Measurements from ENCODE around the gene HS3ST5. TPM values are rescaled to one million over a fixed set of nuclear protein-coding genes. Genes with fewer than 3 reads are reported as not detected.

Gene HS3ST5
- total and polyA plus RNA-seq, 4 donors, result 0.02 to 0.18 (median 0.04) TPM; not detected in 1

DNA sequence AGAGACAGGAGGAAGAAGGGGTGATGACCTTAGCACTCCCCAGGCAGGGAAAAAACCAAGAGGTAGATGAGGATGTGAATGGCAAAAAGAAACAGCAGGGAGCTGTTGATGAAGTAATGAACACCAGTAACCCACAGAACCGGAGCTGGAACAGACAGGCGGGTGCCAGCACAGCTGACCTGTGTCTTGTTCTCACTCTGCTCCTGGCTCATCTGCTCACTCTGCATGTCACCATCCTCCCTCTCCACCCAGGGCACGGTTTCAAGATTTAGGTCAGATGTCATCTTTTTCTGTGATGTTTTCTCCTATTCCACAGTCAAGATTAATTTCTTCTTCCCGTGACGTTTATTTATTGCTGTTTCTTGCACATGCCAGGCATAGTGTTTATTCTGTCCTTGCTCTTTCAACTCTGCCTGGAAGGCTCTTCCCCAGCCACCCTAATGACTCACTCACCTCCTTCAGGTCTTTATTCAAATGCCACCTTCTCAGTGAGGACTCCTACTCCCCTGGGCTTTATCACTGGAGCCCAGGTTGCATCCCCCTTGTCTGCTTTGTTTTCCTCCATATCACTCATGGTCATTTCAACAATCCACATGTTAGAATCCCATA, 207.4 kb downstream of the HS3ST5 start:
- ATAC-seq (ENCODE audit: insufficient read depth, low FRiP score), result no peak
- WGBS, 2 donors, result 62 to 79% methylated on average over 5 of the region's 5 CpGs

DNA sequence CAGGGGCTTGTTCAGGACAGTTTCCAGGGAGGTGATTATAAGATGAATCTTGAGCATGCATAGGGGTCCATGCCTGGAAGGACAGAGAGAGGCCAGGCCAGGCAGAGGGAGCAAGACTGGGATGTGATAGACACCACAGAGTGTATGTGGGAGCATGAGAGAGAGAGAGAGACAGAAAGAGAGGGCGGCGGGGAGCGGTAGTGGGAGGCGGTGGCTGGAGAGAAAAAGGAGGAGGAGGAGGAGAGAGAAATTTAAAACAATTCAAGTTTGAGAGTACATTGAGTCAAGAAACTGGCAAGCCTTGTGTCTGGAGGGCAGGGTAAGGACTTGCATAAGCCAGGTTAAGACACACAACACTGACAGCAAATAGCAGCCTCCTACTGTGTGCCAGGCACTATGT, 209.0 kb downstream of the HS3ST5 start:
- H3K9ac ChIP-seq (ENCODE audit: insufficient read depth in 1 of 2, low read length in 2 of 2), result no peak overlapping the region
- no peak for ATAC-seq (ENCODE audit: insufficient read depth, low FRiP score)
- DNase-seq, result no peak
- no peak overlapping the region for H3K27ac ChIP-seq (ENCODE audit: low read depth in 1 of 2, low read length in 1 of 2)
- H3K27me3 ChIP-seq (ENCODE audit: control insufficient read depth in 3 of 3, insufficient read depth in 3 of 3, low read length in 2 of 3), result no peaks in the 10 kb centered on the region
- no peak overlapping the region for H3K4me3 ChIP-seq
- 81 to 99% methylated on average over 4 of the region's 4 CpGs for WGBS, 2 donors
- H3K9me3 ChIP-seq (ENCODE audit: control insufficient read depth in 4 of 4, insufficient read depth in 3 of 4, low read length in 3 of 4), result peaks cover 0 to 1% (median 0%) of the 10 kb centered on the region in 4 donors
- H3K36me3 ChIP-seq (ENCODE audit: control insufficient read depth in 4 of 4, insufficient read depth in 4 of 4, low read length in 4 of 4), result no peaks in the 10 kb centered on the region
- TF ChIP-seq CTCF (IDR thresholded peaks at IDR 0.05; ENCODE audit: control extremely low read depth, extremely low read depth), result no peak
- no peaks in the 10 kb centered on the region for H3K4me1 ChIP-seq (ENCODE audit: control insufficient read depth in 5 of 5, insufficient read depth in 5 of 5, low read length in 5 of 5)

More for the DNA sequence above, 207.4 kb downstream of the HS3ST5 start:
- no peak overlapping the region for H3K4me3 ChIP-seq
- no peak for TF ChIP-seq CTCF (IDR thresholded peaks at IDR 0.05; ENCODE audit: control extremely low read depth, extremely low read depth)
- H3K27ac ChIP-seq (ENCODE audit: low read depth in 1 of 2, low read length in 1 of 2), result no peak overlapping the region
- no peaks in the 10 kb centered on the region for H3K36me3 ChIP-seq (ENCODE audit: control insufficient read depth in 4 of 4, insufficient read depth in 4 of 4, low read length in 4 of 4)
- no peaks in the 10 kb centered on the region for H3K27me3 ChIP-seq (ENCODE audit: control insufficient read depth in 3 of 3, insufficient read depth in 3 of 3, low read length in 2 of 3)
- no peak overlapping the region for H3K9ac ChIP-seq (ENCODE audit: insufficient read depth in 1 of 2, low read length in 2 of 2)
- H3K9me3 ChIP-seq (ENCODE audit: control insufficient read depth in 4 of 4, insufficient read depth in 3 of 4, low read length in 3 of 4), result peaks cover 0 to 1% (median 0%) of the 10 kb centered on the region in 4 donors
- DNase-seq, result no peak
- H3K4me1 ChIP-seq (ENCODE audit: control insufficient read depth in 5 of 5, insufficient read depth in 5 of 5, low read length in 5 of 5), result no peaks in the 10 kb centered on the region

- no peak overlapping the region for H3K27ac ChIP-seq (ENCODE audit: low read depth in 1 of 2, low read length in 1 of 2)
- no peaks in the 10 kb centered on the region for H3K4me1 ChIP-seq (ENCODE audit: control insufficient read depth in 5 of 5, insufficient read depth in 5 of 5, low read length in 5 of 5)
- H3K9ac ChIP-seq (ENCODE audit: insufficient read depth in 1 of 2, low read length in 2 of 2), result no peak overlapping the region
- H3K27me3 ChIP-seq (ENCODE audit: control insufficient read depth in 3 of 3, insufficient read depth in 3 of 3, low read length in 2 of 3), result no peaks in the 10 kb centered on the region
- H3K9me3 ChIP-seq (ENCODE audit: control insufficient read depth in 4 of 4, insufficient read depth in 3 of 4, low read length in 3 of 4), result peaks cover 0 to 1% (median 0%) of the 10 kb centered on the region in 4 donors
- WGBS, 2 donors, result 38 to 78% methylated on average over 1 of the region's 1 CpG
- H3K36me3 ChIP-seq (ENCODE audit: control insufficient read depth in 4 of 4, insufficient read depth in 4 of 4, low read length in 4 of 4), result no peaks in the 10 kb centered on the region
- no peak for DNase-seq
- no peak for TF ChIP-seq CTCF (IDR thresholded peaks at IDR 0.05; ENCODE audit: control extremely low read depth, extremely low read depth)
- ATAC-seq (ENCODE audit: insufficient read depth, low FRiP score), result no peak
- no peak overlapping the region for H3K4me3 ChIP-seq
These were observed 210.9 kb downstream of the HS3ST5 start for GRCh38 chr6:114131945-114132344.

DNA sequence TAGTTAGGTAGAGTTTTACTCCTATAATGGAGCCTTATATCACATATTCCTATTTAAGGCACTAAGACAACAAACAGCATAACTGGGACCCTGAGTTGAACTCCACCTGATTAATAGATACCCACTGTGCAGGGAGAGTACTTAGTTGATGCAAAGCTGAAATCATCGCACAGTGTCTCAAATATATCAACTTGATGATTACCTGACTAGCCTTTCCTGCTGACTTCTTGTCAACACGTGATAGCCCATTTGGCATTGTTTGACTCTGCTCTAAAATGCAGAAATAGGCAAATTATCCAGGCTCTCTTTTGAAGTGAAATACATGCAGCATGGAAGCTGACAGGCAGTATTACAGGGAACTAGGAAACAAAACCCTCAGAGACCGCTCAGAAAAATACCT, 217.2 kb downstream of the HS3ST5 start:
- no peak overlapping the region for H3K4me3 ChIP-seq
- DNase-seq (no peak), ATAC-seq (ENCODE audit: insufficient read depth, low FRiP score) (no peak)
- no peaks in the 10 kb centered on the region for H3K27me3 ChIP-seq (ENCODE audit: control insufficient read depth in 3 of 3, insufficient read depth in 3 of 3, low read length in 2 of 3)
- no peaks in the 10 kb centered on the region for H3K9me3 ChIP-seq (ENCODE audit: control insufficient read depth in 4 of 4, insufficient read depth in 3 of 4, low read length in 3 of 4)
- 54 to 66% methylated on average over 3 of the region's 3 CpGs for WGBS, 2 donors
- H3K36me3 ChIP-seq (ENCODE audit: control insufficient read depth in 4 of 4, insufficient read depth in 4 of 4, low read length in 4 of 4), result no peaks in the 10 kb centered on the region
- H3K9ac ChIP-seq (ENCODE audit: insufficient read depth in 1 of 2, low read length in 2 of 2), result no peak overlapping the region
- no peak for TF ChIP-seq CTCF (IDR thresholded peaks at IDR 0.05; ENCODE audit: control extremely low read depth, extremely low read depth)
- H3K27ac ChIP-seq (ENCODE audit: low read depth in 1 of 2, low read length in 1 of 2), result no peak overlapping the region
- H3K4me1 ChIP-seq (ENCODE audit: control insufficient read depth in 5 of 5, insufficient read depth in 5 of 5, low read length in 5 of 5), result no peaks in the 10 kb centered on the region
